Activated CD4-positive, alpha-beta T cell treated with anti-CD3 and anti-CD28 coated beads, Interleukin-2, Interleukin-6, amounts not matched to agents 100 ng/mL and 50 ng/mL, durations not matched to agents 16 hours and 8 hours (primary cell): Measurements from ENCODE around the gene IFNK.
A peak's percentile ranks its signal among the peaks of the same experiment; 100 is the strongest.

Experiments used
- DNase-seq: peaks from one replicate; pipeline ENCODE4 v3.0.0-alpha.2; 2020

The IFNK gene

GRCh38 chr9:27514551-27514950, 9.5 kb upstream of the IFNK start:
- DNase-seq = no peak

- DNase-seq = no peak
Observed at GRCh38 chr9:27518006-27518405, 6.1 kb upstream of the IFNK start.

GRCh38 chr9:27518809-27519208, 5.3 kb upstream of the IFNK start:
- no peak for DNase-seq

GRCh38 chr9:27519466-27520465, 4.3 kb upstream of the IFNK start:
- DNase-seq = no peak

GRCh38 chr9:27520986-27521385, 3.1 kb upstream of the IFNK start:
- DNase-seq = no peak

GRCh38 chr9:27523141-27523540, 949 bp upstream of the IFNK start:
- DNase-seq = no peak

- DNase-seq = no peak
Observed at GRCh38 chr9:27527702-27528075, 3.6 kb downstream of the IFNK start.

GRCh38 chr9:27528076-27528885, 4.2 kb downstream of the IFNK start:
- DNase-seq = peak; percentile 69

- DNase-seq = peak; percentile 41
Observed at GRCh38 chr9:27528886-27529315, 4.8 kb downstream of the IFNK start.

GRCh38 chr9:27529316-27530278, 5.5 kb downstream of the IFNK start, which contains the start of gene MOB3B:
MOB3B (minus strand) TSS chr9:27529814; CDS start chr9:27455550, 74,264 bp downstream.
- DNase-seq = peak; percentile 84

- no peak for DNase-seq
Observed at GRCh38 chr9:27530915-27531755, 7.0 kb downstream of the IFNK start.

GRCh38 chr9:27532046-27532445, 8.0 kb downstream of the IFNK start:
- DNase-seq = no peak

- DNase-seq = no peak
Observed at GRCh38 chr9:27533311-27533710, 9.2 kb downstream of the IFNK start.

GRCh38 chr9:27534131-27534530, 10.0 kb downstream of the IFNK start:
- DNase-seq = no peak

- DNase-seq = no peak
Observed at GRCh38 chr9:27534658-27535209, 10.6 kb downstream of the IFNK start.

GRCh38 chr9:27535701-27536118, 11.6 kb downstream of the IFNK start:
- peak; percentile 9 for DNase-seq

- no peak for DNase-seq
Observed at GRCh38 chr9:27536168-27536567, 12.1 kb downstream of the IFNK start.

GRCh38 chr9:27537027-27537435, 12.9 kb downstream of the IFNK start:
- no peak for DNase-seq

GRCh38 chr9:27537756-27538155, 13.7 kb downstream of the IFNK start:
- DNase-seq = no peak

GRCh38 chr9:27538647-27539046, 14.6 kb downstream of the IFNK start:
- DNase-seq = no peak
